Panc1 (cell line): Measurements from ENCODE around the gene MTHFSD. TPM values are rescaled to one million over a fixed set of nuclear protein-coding genes. Genes with fewer than 3 reads are reported as not detected.
A peak's percentile ranks its signal among the peaks of the same experiment; 100 is the strongest.

Experiments
- ATAC-seq: fragments of 200-7000 bp; cut with Tn5 transposase; 2 replicates; pipeline ENCODE4 v1.9.1; 2020; ENCODE audit warnings: mild to moderate bottlenecking, moderate library complexity
- BruUV-seq: library from RNA; stranded (reverse); fragments of 400-500 nt; replicated peaks from 2 replicates; lab custom pipeline; 2021; lab: Mats Ljungman, UMichigan
- CTCF ChIA-PET: fragments of 300-600 bp; sonication (Branson Sonifier 250); formaldehyde crosslinking; loops from one replicate; lab custom pipeline; 2022; ENCODE audit warnings: antibody characterized with exemption; lab: Charles Lee
- POLR2A ChIA-PET: fragments of 300-600 bp; sonication (Branson Sonifier 250); formaldehyde crosslinking; loops from one replicate; lab custom pipeline; 2022; ENCODE audit warnings: antibody characterized with exemption; lab: Charles Lee
- DNase-seq: peaks from one replicate; pipeline ENCODE4 v3.0.0-alpha.2; 2010; ENCODE audit warnings: low read depth, low spot score
- H3K27ac ChIP-seq: 2 replicates; pipeline ENCODE4 v1.5.1; 2011; ENCODE audit warnings: mild to moderate bottlenecking, low read length, inconsistent platforms
- H3K27me3 ChIP-seq: fragments of 200-500 bp; sonication (Bioruptor generic); 2 replicates; pipeline ENCODE4 v1.6.0; 2014; ENCODE audit warnings: low read length, inconsistent platforms; ENCODE audit not compliant: control insufficient read depth, insufficient read depth
- H3K36me3 ChIP-seq: fragments of 200-500 bp; sonication (Bioruptor generic); 2 replicates; pipeline ENCODE4 v1.5.1; 2014; ENCODE audit warnings: inconsistent platforms, mild to moderate bottlenecking, low read length, moderate library complexity; ENCODE audit not compliant: control insufficient read depth, insufficient read depth
- H3K4me1 ChIP-seq: 2 replicates; pipeline ENCODE4 v1.5.1; 2011; ENCODE audit warnings: inconsistent platforms, mild to moderate bottlenecking, low read length, moderate library complexity; ENCODE audit not compliant: control insufficient read depth, insufficient read depth
- H3K4me3 ChIP-seq, 2 experiments: 2 replicates each; pipeline ENCODE4 v1.5.1; 2011 to 2012; ENCODE audit warnings: low read depth in 2 of 2, low read length in 2 of 2, mild to moderate bottlenecking in 2 of 2, inconsistent platforms in 1 of 2, moderate library complexity in 1 of 2
- H3K9me3 ChIP-seq: fragments of 200-500 bp; sonication (Bioruptor generic); 2 replicates; pipeline ENCODE4 v1.5.1; 2014; ENCODE audit warnings: low read depth, mild to moderate bottlenecking, inconsistent platforms, low read length, moderate library complexity; ENCODE audit not compliant: control insufficient read depth, insufficient read depth
- POLR2AphosphoS5 ChIP-seq: IDR thresholded peaks from 2 replicates; pipeline ENCODE4 v1.6.1; 2012; ENCODE audit warnings: mild to moderate bottlenecking, low read depth, low read length, moderate library complexity
- SIN3A ChIP-seq: IDR thresholded peaks from 2 replicates; pipeline ENCODE4 v1.6.1; 2012; ENCODE audit warnings: low read depth, mild to moderate bottlenecking, low read length, moderate library complexity, borderline replicate concordance; ENCODE audit not compliant: insufficient read depth
- TCF7L2 ChIP-seq: IDR thresholded peaks from 2 replicates; pipeline ENCODE4 v1.6.1; 2011; ENCODE audit warnings: mild to moderate bottlenecking, low read depth, low read length, inconsistent platforms
- in situ Hi-C: cut with HindIII; loops from 2 replicates; pipeline ENCODE4 v1.10.0; 2016; ENCODE audit warnings: low sequenced_read_pairs, low pct_unique_long_range_greater_than_20kb
- intact Hi-C: fragments of 100-400 bp; cut with micrococcal nuclease; formaldehyde crosslinking; loops from one replicate; pipeline ENCODE4 v1.10.0; 2022; ENCODE audit not compliant: unreplicated experiment
- total RNA-seq: library from RNA; stranded (reverse); gene quantifications from one replicate; pipeline ENCODE4 v1.2.1, GENCODE V29; 2021; ENCODE audit not compliant: unreplicated experiment
- TF ChIP-seq, protein P1 (sequence below), 2 experiments: IDR thresholded peaks; 2 replicates each; pipeline ENCODE4 v1.6.1; 2011 to 2012; ENCODE audit warnings: low read depth in 2 of 2, control low read depth in 1 of 2, low read length in 1 of 2, mild to moderate bottlenecking in 1 of 2, moderate library complexity in 1 of 2; ENCODE audit not compliant: insufficient read depth in 1 of 2
- TF ChIP-seq, protein P2 (sequence below): fragments of 450-650 bp; IDR thresholded peaks from 2 replicates; pipeline ENCODE4 v1.5.1; 2017; ENCODE audit warnings: mild to moderate bottlenecking

Gene MTHFSD
- total RNA-seq, 1 experiment from 2014 or later = 16.5 TPM

DNA sequence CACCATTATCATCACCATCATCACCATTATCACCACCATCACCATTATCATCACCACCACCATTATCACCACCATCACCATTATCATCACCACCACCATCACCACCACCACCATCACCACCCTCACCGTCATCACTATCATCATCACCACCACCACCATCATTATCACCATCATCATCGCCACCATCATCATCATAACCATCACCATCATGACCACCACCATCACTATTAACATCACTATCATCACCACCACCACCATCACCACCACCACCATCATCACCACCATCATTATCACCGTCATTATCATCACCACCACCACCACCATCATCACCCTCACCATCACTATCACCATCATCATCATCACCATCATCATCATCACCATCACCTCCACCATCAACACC lies 32.5 kb upstream of the MTHFSD start:
- ATAC-seq (no peak), DNase-seq (no peak)
- H3K9me3 ChIP-seq = no peaks in the 10 kb centered on the region
- H3K27ac ChIP-seq = no peak overlapping the region
- no peaks in the 10 kb centered on the region for H3K27me3 ChIP-seq
- in situ Hi-C loops = no loop called here
- POLR2A ChIA-PET = no interaction called here
- TF ChIP-seq, protein P1, sequence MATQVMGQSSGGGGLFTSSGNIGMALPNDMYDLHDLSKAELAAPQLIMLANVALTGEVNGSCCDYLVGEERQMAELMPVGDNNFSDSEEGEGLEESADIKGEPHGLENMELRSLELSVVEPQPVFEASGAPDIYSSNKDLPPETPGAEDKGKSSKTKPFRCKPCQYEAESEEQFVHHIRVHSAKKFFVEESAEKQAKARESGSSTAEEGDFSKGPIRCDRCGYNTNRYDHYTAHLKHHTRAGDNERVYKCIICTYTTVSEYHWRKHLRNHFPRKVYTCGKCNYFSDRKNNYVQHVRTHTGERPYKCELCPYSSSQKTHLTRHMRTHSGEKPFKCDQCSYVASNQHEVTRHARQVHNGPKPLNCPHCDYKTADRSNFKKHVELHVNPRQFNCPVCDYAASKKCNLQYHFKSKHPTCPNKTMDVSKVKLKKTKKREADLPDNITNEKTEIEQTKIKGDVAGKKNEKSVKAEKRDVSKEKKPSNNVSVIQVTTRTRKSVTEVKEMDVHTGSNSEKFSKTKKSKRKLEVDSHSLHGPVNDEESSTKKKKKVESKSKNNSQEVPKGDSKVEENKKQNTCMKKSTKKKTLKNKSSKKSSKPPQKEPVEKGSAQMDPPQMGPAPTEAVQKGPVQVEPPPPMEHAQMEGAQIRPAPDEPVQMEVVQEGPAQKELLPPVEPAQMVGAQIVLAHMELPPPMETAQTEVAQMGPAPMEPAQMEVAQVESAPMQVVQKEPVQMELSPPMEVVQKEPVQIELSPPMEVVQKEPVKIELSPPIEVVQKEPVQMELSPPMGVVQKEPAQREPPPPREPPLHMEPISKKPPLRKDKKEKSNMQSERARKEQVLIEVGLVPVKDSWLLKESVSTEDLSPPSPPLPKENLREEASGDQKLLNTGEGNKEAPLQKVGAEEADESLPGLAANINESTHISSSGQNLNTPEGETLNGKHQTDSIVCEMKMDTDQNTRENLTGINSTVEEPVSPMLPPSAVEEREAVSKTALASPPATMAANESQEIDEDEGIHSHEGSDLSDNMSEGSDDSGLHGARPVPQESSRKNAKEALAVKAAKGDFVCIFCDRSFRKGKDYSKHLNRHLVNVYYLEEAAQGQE (IDR thresholded peaks at IDR 0.05; ENCODE audit: insufficient read depth in 1 of 2, low read depth in 2 of 2, low read length in 1 of 2) = no peak
- TF ChIP-seq, protein P2, sequence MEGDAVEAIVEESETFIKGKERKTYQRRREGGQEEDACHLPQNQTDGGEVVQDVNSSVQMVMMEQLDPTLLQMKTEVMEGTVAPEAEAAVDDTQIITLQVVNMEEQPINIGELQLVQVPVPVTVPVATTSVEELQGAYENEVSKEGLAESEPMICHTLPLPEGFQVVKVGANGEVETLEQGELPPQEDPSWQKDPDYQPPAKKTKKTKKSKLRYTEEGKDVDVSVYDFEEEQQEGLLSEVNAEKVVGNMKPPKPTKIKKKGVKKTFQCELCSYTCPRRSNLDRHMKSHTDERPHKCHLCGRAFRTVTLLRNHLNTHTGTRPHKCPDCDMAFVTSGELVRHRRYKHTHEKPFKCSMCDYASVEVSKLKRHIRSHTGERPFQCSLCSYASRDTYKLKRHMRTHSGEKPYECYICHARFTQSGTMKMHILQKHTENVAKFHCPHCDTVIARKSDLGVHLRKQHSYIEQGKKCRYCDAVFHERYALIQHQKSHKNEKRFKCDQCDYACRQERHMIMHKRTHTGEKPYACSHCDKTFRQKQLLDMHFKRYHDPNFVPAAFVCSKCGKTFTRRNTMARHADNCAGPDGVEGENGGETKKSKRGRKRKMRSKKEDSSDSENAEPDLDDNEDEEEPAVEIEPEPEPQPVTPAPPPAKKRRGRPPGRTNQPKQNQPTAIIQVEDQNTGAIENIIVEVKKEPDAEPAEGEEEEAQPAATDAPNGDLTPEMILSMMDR = no peak
- no peak for TF ChIP-seq TCF7L2
- no peak for TF ChIP-seq POLR2AphosphoS5
- TF ChIP-seq SIN3A = no peak
- CTCF ChIA-PET = no interaction called here
- BruUV-seq = no TSS peak
- H3K4me3 ChIP-seq = no peak overlapping the region
- peaks cover 49% of the 10 kb centered on the region for H3K4me1 ChIP-seq
- H3K36me3 ChIP-seq = no peaks in the 10 kb centered on the region
- intact Hi-C loops = no loop called here

DNA sequence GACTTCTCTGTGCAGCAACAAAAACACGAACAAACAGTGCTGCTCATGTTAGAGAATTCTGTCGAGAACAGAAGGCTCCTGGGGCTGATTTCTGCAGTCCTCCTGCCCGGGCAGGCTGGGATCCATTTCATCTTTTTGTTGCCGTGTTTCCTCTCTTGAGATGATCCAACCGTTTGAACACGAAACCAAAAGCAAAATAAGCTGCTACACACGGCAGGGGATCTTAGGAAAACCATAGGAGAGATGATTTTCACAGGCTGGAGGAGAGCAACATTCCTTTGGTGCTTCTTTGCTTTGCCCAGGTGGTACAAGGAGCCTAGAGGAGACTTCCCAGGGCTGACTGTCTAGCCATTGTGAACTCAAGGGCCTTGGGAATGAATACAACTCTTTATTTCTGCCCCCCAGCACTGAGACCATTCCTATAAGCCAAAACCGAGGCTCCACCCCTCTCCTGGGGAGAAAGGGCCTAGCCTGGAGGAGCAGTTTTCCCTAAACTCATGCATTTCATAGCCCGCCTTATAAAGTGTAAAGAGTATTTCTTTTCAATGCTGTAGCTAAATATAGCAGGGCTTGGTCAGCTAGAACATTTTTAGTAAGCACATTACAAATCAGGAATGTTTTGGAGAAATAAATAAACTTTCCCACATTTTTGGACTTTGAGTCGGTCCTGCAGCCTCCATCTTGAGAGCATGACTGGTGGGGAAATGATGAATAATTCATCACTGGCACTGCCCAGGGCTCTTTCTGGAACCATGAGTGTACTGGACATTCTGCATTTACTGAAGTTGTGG lies 31.0 kb upstream of the MTHFSD start:
- no peak for DNase-seq
- no peaks in the 10 kb centered on the region for H3K36me3 ChIP-seq
- peak overlapping the region; percentile 97 for H3K27ac ChIP-seq
- POLR2A ChIA-PET = interaction anchor here (0.5 kb wide), 1 partner anchor 732 kb away, joined by 5 read pairs; no protein-coding TSS in a partner anchor
- no TSS peak for BruUV-seq
- TF ChIP-seq POLR2AphosphoS5 (no peak), SIN3A (no peak)
- TF ChIP-seq, protein P1 (IDR thresholded peaks at IDR 0.05; ENCODE audit: insufficient read depth in 1 of 2, low read depth in 2 of 2, low read length in 1 of 2) = no peak
- TF ChIP-seq, protein P2 = no peak
- no peaks in the 10 kb centered on the region for H3K9me3 ChIP-seq
- intact Hi-C loops (no loop called here), in situ Hi-C loops (no loop called here)
- peaks cover 63% of the 10 kb centered on the region for H3K4me1 ChIP-seq
- no peaks in the 10 kb centered on the region for H3K27me3 ChIP-seq
- 0 out of 2 replicates have a peak, but pooled peaks have one; percentile 11 for ATAC-seq
- CTCF ChIA-PET = interaction anchor here (0.7 kb wide), 1 partner anchor 8 kb away, joined by 3 read pairs; no protein-coding TSS in a partner anchor
- peak overlapping the region in 1 of 2 experiments; percentile 25; a peak in 2 of 4 replicates for H3K4me3 ChIP-seq
